ENCODE measurements around the gene CPSF3. TPM values are rescaled to one million over a fixed set of nuclear protein-coding genes. Genes with fewer than 3 reads are reported as not detected.

The CPSF3 gene
- total and polyA plus RNA-seq, 2 of the 13 experiments (the other 11 are each of a cell fraction or from before 2014, with no cell fraction given) = 19.8 to 93.0 TPM

DNA sequence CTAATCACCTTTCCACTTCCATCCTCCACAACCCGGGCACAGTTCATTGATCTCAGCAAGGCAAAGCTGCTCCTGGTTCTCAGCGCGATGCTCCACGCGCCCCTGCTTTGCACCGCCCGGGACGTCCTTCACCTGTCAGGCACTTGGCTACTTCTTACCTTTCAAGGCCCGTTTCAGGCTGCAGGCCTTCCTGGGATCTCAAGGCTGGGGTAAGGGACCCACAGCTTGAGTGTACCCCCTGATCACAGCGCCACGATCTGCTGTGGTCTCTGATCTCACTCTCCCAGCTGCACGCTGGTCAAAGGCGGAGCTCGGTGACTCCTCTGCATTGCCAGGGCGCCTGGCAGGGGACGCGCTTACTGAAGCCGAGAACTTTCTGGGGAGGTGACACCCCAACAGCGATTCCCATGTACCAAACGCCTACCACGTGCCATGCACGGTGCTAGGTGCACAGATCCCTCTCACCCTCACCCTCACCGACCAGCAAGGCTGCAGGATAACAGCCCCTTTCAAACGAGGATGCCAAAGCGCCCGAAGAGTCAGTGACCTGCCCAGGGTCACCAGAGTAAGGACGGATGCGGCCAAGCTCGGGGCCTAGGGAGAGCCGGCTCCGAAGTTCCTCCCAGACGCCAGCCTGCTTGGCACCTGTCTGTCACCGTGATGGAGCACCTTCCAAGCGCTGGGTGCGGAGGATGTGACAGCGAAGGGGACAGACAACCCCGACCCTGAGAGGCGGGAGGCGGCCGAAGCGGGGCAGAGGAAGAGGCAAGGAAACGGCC, 944 bp upstream of the CPSF3 start (continued):
- TF ChIP-seq, protein P1, sequence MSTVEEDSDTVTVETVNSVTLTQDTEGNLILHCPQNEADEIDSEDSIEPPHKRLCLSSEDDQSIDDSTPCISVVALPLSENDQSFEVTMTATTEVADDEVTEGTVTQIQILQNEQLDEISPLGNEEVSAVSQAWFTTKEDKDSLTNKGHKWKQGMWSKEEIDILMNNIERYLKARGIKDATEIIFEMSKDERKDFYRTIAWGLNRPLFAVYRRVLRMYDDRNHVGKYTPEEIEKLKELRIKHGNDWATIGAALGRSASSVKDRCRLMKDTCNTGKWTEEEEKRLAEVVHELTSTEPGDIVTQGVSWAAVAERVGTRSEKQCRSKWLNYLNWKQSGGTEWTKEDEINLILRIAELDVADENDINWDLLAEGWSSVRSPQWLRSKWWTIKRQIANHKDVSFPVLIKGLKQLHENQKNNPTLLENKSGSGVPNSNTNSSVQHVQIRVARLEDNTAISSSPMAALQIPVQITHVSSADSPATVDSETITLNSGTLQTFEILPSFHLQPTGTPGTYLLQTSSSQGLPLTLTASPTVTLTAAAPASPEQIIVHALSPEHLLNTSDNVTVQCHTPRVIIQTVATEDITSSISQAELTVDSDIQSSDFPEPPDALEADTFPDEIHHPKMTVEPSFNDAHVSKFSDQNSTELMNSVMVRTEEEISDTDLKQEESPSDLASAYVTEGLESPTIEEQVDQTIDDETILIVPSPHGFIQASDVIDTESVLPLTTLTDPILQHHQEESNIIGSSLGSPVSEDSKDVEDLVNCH (CRISPR knock-in tag; IDR thresholded peaks at IDR 0.05) = no peak
- TF ChIP-seq, protein P2, sequence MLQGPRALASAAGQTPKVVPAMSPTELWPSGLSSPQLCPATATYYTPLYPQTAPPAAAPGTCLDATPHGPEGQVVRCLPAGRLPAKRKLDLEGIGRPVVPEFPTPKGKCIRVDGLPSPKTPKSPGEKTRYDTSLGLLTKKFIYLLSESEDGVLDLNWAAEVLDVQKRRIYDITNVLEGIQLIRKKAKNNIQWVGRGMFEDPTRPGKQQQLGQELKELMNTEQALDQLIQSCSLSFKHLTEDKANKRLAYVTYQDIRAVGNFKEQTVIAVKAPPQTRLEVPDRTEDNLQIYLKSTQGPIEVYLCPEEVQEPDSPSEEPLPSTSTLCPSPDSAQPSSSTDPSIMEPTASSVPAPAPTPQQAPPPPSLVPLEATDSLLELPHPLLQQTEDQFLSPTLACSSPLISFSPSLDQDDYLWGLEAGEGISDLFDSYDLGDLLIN (CRISPR knock-in tag; IDR thresholded peaks at IDR 0.05; ENCODE audit: borderline replicate concordance) = no peak
- TF ChIP-seq, protein P3, sequence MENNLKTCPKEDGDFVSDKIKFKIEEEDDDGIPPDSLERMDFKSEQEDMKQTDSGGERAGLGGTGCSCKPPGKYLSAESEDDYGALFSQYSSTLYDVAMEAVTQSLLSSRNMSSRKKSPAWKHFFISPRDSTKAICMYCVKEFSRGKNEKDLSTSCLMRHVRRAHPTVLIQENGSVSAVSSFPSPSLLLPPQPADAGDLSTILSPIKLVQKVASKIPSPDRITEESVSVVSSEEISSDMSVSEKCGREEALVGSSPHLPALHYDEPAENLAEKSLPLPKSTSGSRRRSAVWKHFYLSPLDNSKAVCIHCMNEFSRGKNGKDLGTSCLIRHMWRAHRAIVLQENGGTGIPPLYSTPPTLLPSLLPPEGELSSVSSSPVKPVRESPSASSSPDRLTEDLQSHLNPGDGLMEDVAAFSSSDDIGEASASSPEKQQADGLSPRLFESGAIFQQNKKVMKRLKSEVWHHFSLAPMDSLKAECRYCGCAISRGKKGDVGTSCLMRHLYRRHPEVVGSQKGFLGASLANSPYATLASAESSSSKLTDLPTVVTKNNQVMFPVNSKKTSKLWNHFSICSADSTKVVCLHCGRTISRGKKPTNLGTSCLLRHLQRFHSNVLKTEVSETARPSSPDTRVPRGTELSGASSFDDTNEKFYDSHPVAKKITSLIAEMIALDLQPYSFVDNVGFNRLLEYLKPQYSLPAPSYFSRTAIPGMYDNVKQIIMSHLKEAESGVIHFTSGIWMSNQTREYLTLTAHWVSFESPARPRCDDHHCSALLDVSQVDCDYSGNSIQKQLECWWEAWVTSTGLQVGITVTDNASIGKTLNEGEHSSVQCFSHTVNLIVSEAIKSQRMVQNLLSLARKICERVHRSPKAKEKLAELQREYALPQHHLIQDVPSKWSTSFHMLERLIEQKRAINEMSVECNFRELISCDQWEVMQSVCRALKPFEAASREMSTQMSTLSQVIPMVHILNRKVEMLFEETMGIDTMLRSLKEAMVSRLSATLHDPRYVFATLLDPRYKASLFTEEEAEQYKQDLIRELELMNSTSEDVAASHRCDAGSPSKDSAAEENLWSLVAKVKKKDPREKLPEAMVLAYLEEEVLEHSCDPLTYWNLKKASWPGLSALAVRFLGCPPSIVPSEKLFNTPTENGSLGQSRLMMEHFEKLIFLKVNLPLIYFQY (CRISPR knock-in tag; IDR thresholded peaks at IDR 0.05; ENCODE audit: borderline replicate concordance) = no peak; the same call in 1 of the 2 replicates
- TF ChIP-seq ZZZ3 (CRISPR knock-in tag; IDR thresholded peaks at IDR 0.05; ENCODE audit: borderline replicate concordance) = no peak
- TF ChIP-seq NR2F6 (IDR thresholded peaks at IDR 0.05) = no peak; the same call in 1 of the 2 replicates
- no peak for TF ChIP-seq NR2F6 (CRISPR knock-in tag; IDR thresholded peaks at IDR 0.05)
- TF ChIP-seq, protein P4, sequence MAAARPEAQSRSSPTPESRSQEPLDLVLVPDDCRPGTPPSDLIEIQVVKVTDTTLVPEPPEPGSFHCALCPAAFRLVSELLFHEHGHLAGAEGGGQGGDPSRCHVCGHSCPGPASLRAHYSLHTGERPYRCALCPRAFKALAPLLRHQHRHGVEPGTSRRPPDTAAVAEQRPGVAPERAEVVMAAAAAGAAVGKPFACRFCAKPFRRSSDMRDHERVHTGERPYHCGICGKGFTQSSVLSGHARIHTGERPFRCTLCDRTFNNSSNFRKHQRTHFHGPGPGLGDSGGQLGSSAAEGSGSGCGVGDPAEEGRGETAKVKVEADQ (CRISPR knock-in tag; IDR thresholded peaks at IDR 0.05; ENCODE audit: borderline replicate concordance) = no peak
- TF ChIP-seq FOXM1 (CRISPR knock-in tag; IDR thresholded peaks at IDR 0.05) = no peak
- TF ChIP-seq HOXA5 (CRISPR knock-in tag; IDR thresholded peaks at IDR 0.05) = 0 out of 2 replicates have a peak, but pooled peaks have one; percentile 1
- TF ChIP-seq, protein P5, sequence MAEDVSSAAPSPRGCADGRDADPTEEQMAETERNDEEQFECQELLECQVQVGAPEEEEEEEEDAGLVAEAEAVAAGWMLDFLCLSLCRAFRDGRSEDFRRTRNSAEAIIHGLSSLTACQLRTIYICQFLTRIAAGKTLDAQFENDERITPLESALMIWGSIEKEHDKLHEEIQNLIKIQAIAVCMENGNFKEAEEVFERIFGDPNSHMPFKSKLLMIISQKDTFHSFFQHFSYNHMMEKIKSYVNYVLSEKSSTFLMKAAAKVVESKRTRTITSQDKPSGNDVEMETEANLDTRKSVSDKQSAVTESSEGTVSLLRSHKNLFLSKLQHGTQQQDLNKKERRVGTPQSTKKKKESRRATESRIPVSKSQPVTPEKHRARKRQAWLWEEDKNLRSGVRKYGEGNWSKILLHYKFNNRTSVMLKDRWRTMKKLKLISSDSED (CRISPR knock-in tag; IDR thresholded peaks at IDR 0.05) = no peak
- peak; percentile 46; the same call in 1 of the 2 replicates for TF ChIP-seq BORCS8-MEF2B (CRISPR knock-in tag; IDR thresholded peaks at IDR 0.05)
- TF ChIP-seq ARID5B (CRISPR knock-in tag; IDR thresholded peaks at IDR 0.05) = no peak; the same call in 1 of the 2 replicates
- TF ChIP-seq ARNT (IDR thresholded peaks at IDR 0.05) = no peak
- TF ChIP-seq ZNF615 (CRISPR knock-in tag; IDR thresholded peaks at IDR 0.05; ENCODE audit: borderline replicate concordance) = no peak
- TF ChIP-seq SMAD1 (CRISPR knock-in tag; IDR thresholded peaks at IDR 0.05; ENCODE audit: borderline replicate concordance, low read depth) = no peak
